HepG2 (cell line): Measurements from ENCODE around the gene SLC28A1. TPM values are rescaled to one million over a fixed set of nuclear protein-coding genes. Genes with fewer than 3 reads are reported as not detected.

Experiments
- ARNTL ChIP-seq: sonication (generic); formaldehyde crosslinking; IDR thresholded peaks from 2 replicates; pipeline ENCODE4 v1.4.0; 2020; ENCODE audit warnings: mild to moderate bottlenecking, missing genetic modification reagents
- CSRNP2 ChIP-seq: sonication (generic); formaldehyde crosslinking; conservative IDR thresholded peaks from 2 replicates; pipeline ENCODE4 v1.8.0; 2022; ENCODE audit warnings: low read depth, missing genetic modification reagents
- CTCF ChIP-seq: sonication (generic); formaldehyde crosslinking; IDR thresholded peaks from 2 replicates; pipeline ENCODE4 v1.5.0; 2020; ENCODE audit warnings: mild to moderate bottlenecking, missing genetic modification reagents, moderate library complexity
- EHMT2 ChIP-seq: fragments of 200-600 bp; sonication (generic); IDR thresholded peaks from 2 replicates; pipeline ENCODE4 v1.7.0; 2017; ENCODE audit warnings: antibody characterized with exemption, low read depth, low read length, borderline replicate concordance
- FOXP1 ChIP-seq, 2 experiments: fragments of 450-650 bp in 1 of 2; IDR thresholded peaks; 2 replicates each; pipeline ENCODE4 v1.6.1; 2017 to 2018; ENCODE audit warnings: antibody characterized with exemption in 1 of 2
- HCFC1 ChIP-seq: fragments of 150-350 bp; IDR thresholded peaks from 2 replicates; pipeline ENCODE4 v1.6.1; 2014; ENCODE audit warnings: low read depth, low read length
- LCORL ChIP-seq, 2 experiments: fragments of 450-650 bp in 1 of 2; sonication (generic) in 1 of 2; formaldehyde crosslinking in 1 of 2; IDR thresholded peaks; 2 replicates each; pipeline versions ENCODE4 v1.5.0 to v1.6.1; 2017 to 2020; ENCODE audit warnings: antibody characterized with exemption in 1 of 2, missing genetic modification reagents in 1 of 2
- MBNL3 ChIP-seq: fragments of 250-450 bp; sonication (Bioruptor Pico); conservative IDR thresholded peaks from 2 replicates; pipeline ENCODE4 v1.8.0; 2022; ENCODE audit warnings: mild to moderate bottlenecking, inconsistent platforms
- MED8 ChIP-seq: sonication (generic); formaldehyde crosslinking; IDR thresholded peaks from 2 replicates; pipeline ENCODE4 v1.8.1; 2023; ENCODE audit warnings: mild to moderate bottlenecking, missing genetic modification reagents; ENCODE audit not compliant: insufficient replicate concordance
- RAD21 ChIP-seq: fragments of 450-650 bp; formaldehyde crosslinking; IDR thresholded peaks from 2 replicates; pipeline ENCODE4 v1.5.0; 2020; ENCODE audit warnings: mild to moderate bottlenecking
- RARG ChIP-seq: sonication (generic); formaldehyde crosslinking; IDR thresholded peaks from 2 replicates; pipeline ENCODE4 v1.4.0; 2020; ENCODE audit warnings: low read depth, mild to moderate bottlenecking, missing genetic modification reagents
- RCOR2 ChIP-seq: IDR thresholded peaks from 2 replicates; pipeline ENCODE4 v1.6.1; 2016; ENCODE audit warnings: missing biosample characterization, missing genetic modification reagents
- RFX3 ChIP-seq: IDR thresholded peaks from 2 replicates; pipeline ENCODE4 v1.6.1; 2016; ENCODE audit warnings: missing biosample characterization, missing genetic modification reagents
- SRSF1 ChIP-seq: fragments of 200-400 bp; formaldehyde crosslinking; optimal IDR thresholded peaks from 2 replicates; pipeline ENCODE3; 2017; ENCODE audit warnings: mild to moderate bottlenecking, low read depth, low read length, moderate library complexity
- TAF1 ChIP-seq: sonication (generic); formaldehyde crosslinking; IDR thresholded peaks from 2 replicates; pipeline ENCODE4 v1.4.0; 2020; ENCODE audit warnings: missing genetic modification reagents
- TCF12 ChIP-seq, 2 experiments: fragments of 450-650 bp in 1 of 2; sonication (generic) in 1 of 2; formaldehyde crosslinking in 1 of 2; IDR thresholded peaks; 2 replicates each; pipeline versions ENCODE4 v1.6.1 to v1.8.0; 2017 to 2022; ENCODE audit warnings: antibody characterized with exemption in 1 of 2, mild to moderate bottlenecking in 1 of 2, missing genetic modification reagents in 1 of 2, moderate library complexity in 1 of 2
- TOPORS ChIP-seq: sonication (generic); formaldehyde crosslinking; IDR thresholded peaks from 2 replicates; pipeline ENCODE4 v1.8.0; 2023; ENCODE audit warnings: mild to moderate bottlenecking, missing genetic modification reagents
- U2AF1 ChIP-seq: fragments of 200-400 bp; formaldehyde crosslinking; optimal IDR thresholded peaks from 2 replicates; pipeline ENCODE3; 2017; ENCODE audit warnings: mild to moderate bottlenecking, low read depth, low read length
- XBP1 ChIP-seq: sonication (generic); formaldehyde crosslinking; IDR thresholded peaks from 2 replicates; pipeline ENCODE4 v1.5.0; 2020; ENCODE audit warnings: missing genetic modification reagents
- YY1 ChIP-seq: IDR thresholded peaks from 2 replicates; pipeline ENCODE4 v1.6.1; 2011; ENCODE audit warnings: low read length, low read depth, moderate library complexity, mild to moderate bottlenecking; ENCODE audit not compliant: insufficient read depth, insufficient replicate concordance
- ZFP41 ChIP-seq: sonication (generic); formaldehyde crosslinking; IDR thresholded peaks from 2 replicates; pipeline ENCODE4 v1.4.0; 2020; ENCODE audit warnings: mild to moderate bottlenecking, missing genetic modification reagents, borderline replicate concordance
- ZNF230 ChIP-seq: sonication (generic); formaldehyde crosslinking; IDR thresholded peaks from 2 replicates; pipeline ENCODE4 v1.4.0; 2020; ENCODE audit warnings: mild to moderate bottlenecking, missing genetic modification reagents
- ZNF496 ChIP-seq: sonication (generic); formaldehyde crosslinking; IDR thresholded peaks from 2 replicates; pipeline ENCODE4 v1.8.1; 2023; ENCODE audit warnings: mild to moderate bottlenecking, moderate library complexity, missing genetic modification reagents; ENCODE audit not compliant: insufficient replicate concordance
- ZNF710 ChIP-seq: sonication (generic); formaldehyde crosslinking; IDR thresholded peaks from 2 replicates; pipeline ENCODE4 v1.5.0; 2020; ENCODE audit warnings: mild to moderate bottlenecking, missing genetic modification reagents, borderline replicate concordance
- ZNF740 ChIP-seq: sonication (generic); formaldehyde crosslinking; IDR thresholded peaks from 2 replicates; pipeline ENCODE4 v1.4.0; 2020; ENCODE audit warnings: missing genetic modification reagents
- ZNF749 ChIP-seq: sonication (generic); formaldehyde crosslinking; IDR thresholded peaks from 2 replicates; pipeline ENCODE4 v1.8.0; 2022; ENCODE audit warnings: mild to moderate bottlenecking, missing genetic modification reagents, moderate library complexity, borderline replicate concordance
- polyA plus RNA-seq, 8 experiments: library from polyadenylated mRNA; depleted of rRNA in 3 of 8; stranded (reverse) in 7 of 8; unstranded in 1 of 8; fragments of >200 nt; fragmentation: Illumina TruSeq in 4 of 8; extraction: Trizol in 4 of 8; gene quantifications; 2 replicates each; pipeline versions ENCODE4 v1.2.1 to v1.2.3, GENCODE V29; 2011 to 2016; ENCODE audit warnings: low read depth in 4 of 8, missing spikeins in 1 of 8, mixed read lengths in 1 of 8; ENCODE audit not compliant: insufficient read depth in 1 of 8
- total RNA-seq, 5 experiments: library from RNA; depleted of rRNA; stranded (reverse); fragments of >200 nt; fragmentation: Illumina TruSeq; extraction: Trizol; gene quantifications; 2 replicates each; pipeline ENCODE4 v1.2.3, GENCODE V29; 2016; ENCODE audit warnings: low read depth in 1 of 5

The SLC28A1 gene
- total and polyA plus RNA-seq, 2 of the 13 experiments (the other 11 are each of a cell fraction or from before 2014, with no cell fraction given), result 0.31 to 5.8 TPM

GRCh38 chr15:84908564-84908963 lies 24.1 kb downstream of the SLC28A1 start (continued):
- TF ChIP-seq ZNF230 (CRISPR knock-in tag), result no peak
- TF ChIP-seq U2AF1, result no peak
- TF ChIP-seq CTCF (CRISPR knock-in tag), result no peak; the same call in 1 of the 2 replicates
- no peak for TF ChIP-seq XBP1 (CRISPR knock-in tag)
- no peak for TF ChIP-seq MED8
- TF ChIP-seq RFX3 (CRISPR knock-in tag), result no peak
- no peak for TF ChIP-seq YY1
- 0 out of 2 replicates have a peak, but pooled peaks have one; percentile 16 for TF ChIP-seq ZNF710 (CRISPR knock-in tag)
- no peak for TF ChIP-seq TOPORS (CRISPR knock-in tag)
- TF ChIP-seq EHMT2, result no peak
- 0 out of 2 replicates have a peak, but pooled peaks have one; percentile 32 for TF ChIP-seq ZNF740
- TF ChIP-seq ZFP41 (CRISPR knock-in tag), result no peak
- no peak for TF ChIP-seq HCFC1
- TF ChIP-seq RAD21 (CRISPR knock-in tag), result no peak
- no peak for TF ChIP-seq TCF12 (IDR thresholded peaks at IDR 0.05)
- TF ChIP-seq TCF12 (CRISPR knock-in tag; IDR thresholded peaks at IDR 0.05), result no peak
- no peak for TF ChIP-seq MBNL3
- peak; percentile 26; the same call in 1 of the 2 replicates for TF ChIP-seq RCOR2 (CRISPR knock-in tag)
- no peak for TF ChIP-seq RARG (CRISPR knock-in tag)
- peak; percentile 81 for TF ChIP-seq SRSF1
- TF ChIP-seq TAF1 (CRISPR knock-in tag), result no peak
- no peak for TF ChIP-seq LCORL (IDR thresholded peaks at IDR 0.05)
- 0 out of 2 replicates have a peak, but pooled peaks have one; percentile 45 for TF ChIP-seq LCORL (CRISPR knock-in tag; IDR thresholded peaks at IDR 0.05)
- no peak for TF ChIP-seq CSRNP2
- TF ChIP-seq FOXP1 (IDR thresholded peaks at IDR 0.05), result no peak
- TF ChIP-seq FOXP1 (CRISPR knock-in tag; IDR thresholded peaks at IDR 0.05), result 0 out of 2 replicates have a peak, but pooled peaks have one; percentile 5
- no peak for TF ChIP-seq ARNTL (CRISPR knock-in tag)
- no peak for TF ChIP-seq ZNF749 (CRISPR knock-in tag)
- no peak for TF ChIP-seq ZNF496 (CRISPR knock-in tag)
